GM12878 (cell line): ENCODE data around the gene PPFIBP1. TPM values are rescaled to one million over a fixed set of nuclear protein-coding genes. Genes with fewer than 3 reads are reported as not detected.
"Not testable (repeated sequence)": the region's sequence is repeated elsewhere in the genome, so short reads cannot be mapped to it uniquely, and the experiment has no call there.

Source experiments
- ATAC-seq: fragments of 200-7000 bp; cut with Tn5 transposase; 3 replicates; pipeline ENCODE4 v1.9.1; 2020; ENCODE audit warnings: mild to moderate bottlenecking, moderate library complexity
- BruUV-seq: library from RNA; stranded (reverse); fragments of 400-500 nt; replicated peaks from 2 replicates; lab custom pipeline; 2021; lab: Mats Ljungman, UMichigan
- CTCF ChIA-PET: fragments of 300-600 bp; sonication (Branson Sonifier 250); formaldehyde crosslinking; extraction: SDS; loops from one replicate; lab custom pipeline; 2021; ENCODE audit warnings: inconsistent platforms; lab: Yijun Ruan, JAX
- POLR2A ChIA-PET: fragments of 350-600 bp; formaldehyde crosslinking; extraction: SDS; loops from one replicate; lab custom pipeline; 2021; ENCODE audit warnings: inconsistent platforms; lab: Charles Lee
- RAD21 ChIA-PET: fragments of 300-600 bp; sonication (Branson Sonifier 250); formaldehyde crosslinking; loops from one replicate; lab custom pipeline; 2023; ENCODE audit warnings: antibody characterized with exemption; ENCODE audit not compliant: unreplicated experiment; lab: Charles Lee
- SMC1A ChIA-PET: fragments of 300-600 bp; sonication (Branson Sonifier 250); formaldehyde crosslinking; loops from one replicate; lab custom pipeline; 2023; ENCODE audit not compliant: unreplicated experiment, uncharacterized antibody; lab: Charles Lee
- DNase-seq: peaks from one replicate; pipeline ENCODE4 v3.0.0-alpha.2; 2011; ENCODE audit warnings: low read depth, low spot score
- FAIRE-seq: peaks from 3 replicates; lab custom pipeline; 2011; peaks lifted over from hg19 to GRCh38; lab: Jason Lieb, UNC
- H2AFZ ChIP-seq: 2 replicates; pipeline ENCODE4 v1.6.0; 2011; ENCODE audit warnings: low read depth, low read length, control low read depth; ENCODE audit not compliant: control insufficient read depth
- H3K27ac ChIP-seq: 2 replicates; pipeline ENCODE4 v1.5.1; 2011; ENCODE audit warnings: control low read depth; ENCODE audit not compliant: control insufficient read depth, insufficient read depth
- H3K27me3 ChIP-seq, 2 experiments: replicated peaks in 1 of 2; 2 replicates each; pipeline versions ENCODE4 v1.6.0 to v1.6.1; 2011; ENCODE audit warnings: low read length in 1 of 2; ENCODE audit not compliant: control insufficient read depth in 2 of 2, insufficient read depth in 2 of 2
- H3K36me3 ChIP-seq, 2 experiments: 2 replicates each; pipeline ENCODE4 v1.5.1; 2011; ENCODE audit warnings: low read length in 1 of 2; ENCODE audit not compliant: control insufficient read depth in 2 of 2, insufficient read depth in 2 of 2
- H3K4me1 ChIP-seq: 2 replicates; pipeline ENCODE4 v1.6.1; 2011; ENCODE audit warnings: mild to moderate bottlenecking, low read length, moderate library complexity, mixed read lengths; ENCODE audit not compliant: control insufficient read depth, insufficient read depth
- H3K4me2 ChIP-seq: 2 replicates; pipeline ENCODE4 v1.6.0; 2011; ENCODE audit warnings: control low read depth; ENCODE audit not compliant: control insufficient read depth, insufficient read depth
- H3K4me3 ChIP-seq: fragments of 200-600 bp; sonication (generic); 2 replicates; pipeline ENCODE4 v1.5.1; 2016
- H3K79me2 ChIP-seq: 2 replicates; pipeline ENCODE4 v1.6.0; 2011; ENCODE audit warnings: low read length; ENCODE audit not compliant: control insufficient read depth, insufficient read depth
- H3K9ac ChIP-seq: 2 replicates; pipeline ENCODE4 v1.8.0; 2011; ENCODE audit warnings: low read length, control low read depth, mixed read lengths; ENCODE audit not compliant: control insufficient read depth, insufficient read depth
- H3K9me3 ChIP-seq: replicated peaks from 3 replicates; pipeline ENCODE4 v1.5.1; 2011; ENCODE audit warnings: mild to moderate bottlenecking, low read length; ENCODE audit not compliant: control insufficient read depth, insufficient read depth
- H4K20me1 ChIP-seq: 2 replicates; pipeline ENCODE4 v1.6.0; 2011; ENCODE audit not compliant: control insufficient read depth, insufficient read depth
- FOS ChIP-seq: IDR thresholded peaks from 3 replicates; pipeline ENCODE4 v1.6.1; 2011; ENCODE audit warnings: borderline replicate concordance; ENCODE audit not compliant: insufficient read length; ENCODE audit errors: extremely low read depth
- PML ChIP-seq: IDR thresholded peaks from 2 replicates; pipeline ENCODE4 v1.6.1; 2012; ENCODE audit warnings: low read length, inconsistent platforms
- TCF3 ChIP-seq: IDR thresholded peaks from 2 replicates; pipeline ENCODE4 v1.6.1; 2012; ENCODE audit warnings: low read depth, mild to moderate bottlenecking, low read length, borderline replicate concordance; ENCODE audit not compliant: insufficient read depth
- WRNIP1 ChIP-seq: IDR thresholded peaks from 2 replicates; pipeline ENCODE4 v1.6.1; 2011; ENCODE audit warnings: low read depth, low read length, improper control_type of control experiment, borderline replicate concordance
- ZNF217 ChIP-seq: fragments of 450-650 bp; IDR thresholded peaks from 2 replicates; pipeline ENCODE4 v1.6.1; 2017; ENCODE audit warnings: antibody characterized with exemption, mild to moderate bottlenecking
- WGBS: methylation state at CpG from one replicate; pipeline ENCODE4 v1.1.6; 2016; ENCODE audit warnings: low lambda C conversion rate; ENCODE audit not compliant: insufficient replicate concordance, insufficient coverage; ENCODE audit errors: missing lambda C conversion rate; 5-methylcytosine and 5-hydroxymethylcytosine counted together
- in situ Hi-C: fragments of 300-500 bp; cut with MboI; formaldehyde crosslinking; loops from 9 replicates; pipeline ENCODE4 v1.14.3; 2018; ENCODE audit warnings: mixed read lengths
- intact Hi-C: fragments of 100-400 bp; cut with micrococcal nuclease; formaldehyde crosslinking; loops from one replicate; pipeline ENCODE4 v1.14.2; 2022; ENCODE audit not compliant: unreplicated experiment
- polyA plus RNA-seq, 11 experiments: library from polyadenylated mRNA; depleted of rRNA in 4 of 11; unstranded in 6 of 11; stranded (reverse) in 5 of 11; fragments of >200 nt; fragmentation: Nextera tagmentation in 4 of 11; fragmentation: Illumina TruSeq in 1 of 11; extraction: Ambion mirVana in 4 of 11; extraction: Trizol in 1 of 11; gene quantifications; 1 replicate in 1 of 11; 2 replicates in 10 of 11; pipeline versions ENCODE4 v1.2.1 to v1.2.3, GENCODE V29; 2011 to 2016; ENCODE audit warnings: inconsistent platforms in 2 of 11, missing spikeins in 2 of 11, low read depth in 1 of 11
- total RNA-seq, 4 experiments: library from RNA; depleted of rRNA in 3 of 4; stranded (reverse); fragments of >200 nt in 3 of 4; fragmentation: Illumina TruSeq in 1 of 4; extraction: Trizol in 1 of 4; gene quantifications; 2 replicates each; pipeline versions ENCODE4 v1.2.1 to v1.2.3, GENCODE V29; 2013 to 2021
- TF ChIP-seq, protein P1 (sequence below): fragments of 150-350 bp; IDR thresholded peaks from 2 replicates; pipeline ENCODE4 v1.6.1; 2014; ENCODE audit warnings: mild to moderate bottlenecking, low read depth, low read length
- TF ChIP-seq, protein P2 (sequence below): fragments of 450-650 bp; IDR thresholded peaks from 2 replicates; pipeline ENCODE4 v1.6.1; 2017; ENCODE audit warnings: mild to moderate bottlenecking, moderate library complexity

Gene PPFIBP1
- total and polyA plus RNA-seq, 10 of the 15 experiments (the other 5 are each of a cell fraction or from before 2014, with no cell fraction given), result 0.47 to 7.8 (median 3.6) TPM

DNA sequence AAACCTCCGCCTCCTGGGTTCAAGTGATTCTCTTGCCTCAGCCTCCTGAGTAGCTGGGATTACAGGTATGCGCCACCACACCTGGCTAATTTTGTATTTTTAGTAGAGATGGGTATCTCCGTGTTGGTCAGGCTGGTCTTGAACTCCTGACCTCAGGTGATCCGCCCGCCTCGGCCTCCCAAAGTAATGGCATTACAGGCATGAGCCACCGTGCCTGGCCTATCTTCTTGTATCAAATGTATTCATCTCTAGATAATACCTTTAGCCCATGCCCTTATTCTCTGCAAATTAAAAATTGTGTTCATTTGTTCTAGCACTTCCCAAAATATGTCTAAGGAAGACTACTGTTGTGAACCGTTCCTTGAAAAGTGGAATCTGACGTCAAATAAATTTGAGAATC lies 210.3 kb downstream of the PPFIBP1 start:
- peaks cover 5 to 13% of the 10 kb centered on the region in 2 experiments; a peak in 3 of 4 replicates for H3K36me3 ChIP-seq
- SMC1A ChIA-PET, result interaction anchor here (0.6 to 6.6 kb wide), 7 partner anchors 9 to 859 kb away, joined by 3 to 70 read pairs (median 4); no protein-coding TSS in a partner anchor
- ATAC-seq, BruUV-seq, DNase-seq, H4K20me1 ChIP-seq, H3K9me3 ChIP-seq, H3K4me1 ChIP-seq, H3K9ac ChIP-seq, H3K4me2 ChIP-seq, intact Hi-C loops, H3K27ac ChIP-seq, FAIRE-seq, H2AFZ ChIP-seq, H3K4me3 ChIP-seq, H3K27me3 ChIP-seq, H3K79me2 ChIP-seq: not testable (repeated sequence)
- POLR2A ChIA-PET, result interaction anchor here (0.7 kb wide), 1 partner anchor 23 kb away, joined by 4 read pairs; no protein-coding TSS in a partner anchor
- RAD21 ChIA-PET, result interaction anchor here (1.1 to 3.4 kb wide), 5 partner anchors 87 to 1265 kb away, joined by 3 to 43 read pairs (median 7); no protein-coding TSS in a partner anchor
- in situ Hi-C loops, result loop anchor here (5.0 kb wide), 2 partner anchors 208 to 1143 kb away; no protein-coding TSS in a partner anchor
- WGBS, result 100% methylated on average over 9 of the region's 9 CpGs
- CTCF ChIA-PET, result interaction anchor here (0.8 to 7.4 kb wide), 14 partner anchors 8 to 1584 kb away, joined by 3 to 122 read pairs (median 4); no protein-coding TSS in a partner anchor

DNA sequence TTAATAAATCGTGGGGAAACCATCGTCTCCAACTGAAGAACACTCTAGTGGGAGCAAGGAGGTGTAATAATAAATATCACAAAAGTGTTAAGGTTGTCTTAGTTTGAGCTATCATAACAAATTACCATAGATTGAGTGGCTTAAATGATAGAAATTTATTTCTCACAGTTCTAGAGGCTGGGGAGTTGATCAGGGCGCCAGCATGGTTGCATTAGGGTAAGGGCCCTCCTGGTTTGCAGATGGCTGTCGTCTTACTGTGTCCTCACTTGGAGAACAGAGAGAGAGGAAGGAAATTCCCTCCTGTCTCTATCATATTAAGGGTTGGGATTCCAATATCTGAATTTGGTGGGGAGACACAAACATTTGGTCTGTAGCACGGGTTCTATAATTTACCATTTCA lies 219.6 kb downstream of the PPFIBP1 start:
- CTCF ChIA-PET, result no interaction called here
- Histone ChIP-seq H3K4me3 (no peak overlapping the region), H3K79me2 (no peaks in the 10 kb centered on the region), H3K9ac (no peak overlapping the region), H2AFZ (no peak overlapping the region), H3K9me3 (no peaks in the 10 kb centered on the region), H3K36me3 (peaks cover 0 to 12% of the 10 kb centered on the region in 2 experiments; a peak in 2 of 4 replicates), H3K27ac (no peak overlapping the region), H3K4me2 (no peak overlapping the region), H3K27me3 (no peaks in the 10 kb centered on the region), H4K20me1 (no peaks in the 10 kb centered on the region), H3K4me1 (no peaks in the 10 kb centered on the region)
- ATAC-seq (no peak), FAIRE-seq (no peak), DNase-seq (no peak)
- 100% methylated on average over 5 of the region's 5 CpGs for WGBS
- POLR2A ChIA-PET, result no interaction called here
- no TSS peak for BruUV-seq
- RAD21 ChIA-PET, result interaction anchor here (0.5 kb wide), 1 partner anchor 30 kb away, joined by 3 read pairs; no protein-coding TSS in a partner anchor
- intact Hi-C loops (no loop called here), in situ Hi-C loops (no loop called here)
- SMC1A ChIA-PET, result interaction anchor here (1.8 kb wide), 1 partner anchor 11 kb away, joined by 7 read pairs; no protein-coding TSS in a partner anchor
- TF ChIP-seq ZNF217, result no peak
- no peak for TF ChIP-seq PML
- TF ChIP-seq TCF3, result no peak
- TF ChIP-seq, protein P1, sequence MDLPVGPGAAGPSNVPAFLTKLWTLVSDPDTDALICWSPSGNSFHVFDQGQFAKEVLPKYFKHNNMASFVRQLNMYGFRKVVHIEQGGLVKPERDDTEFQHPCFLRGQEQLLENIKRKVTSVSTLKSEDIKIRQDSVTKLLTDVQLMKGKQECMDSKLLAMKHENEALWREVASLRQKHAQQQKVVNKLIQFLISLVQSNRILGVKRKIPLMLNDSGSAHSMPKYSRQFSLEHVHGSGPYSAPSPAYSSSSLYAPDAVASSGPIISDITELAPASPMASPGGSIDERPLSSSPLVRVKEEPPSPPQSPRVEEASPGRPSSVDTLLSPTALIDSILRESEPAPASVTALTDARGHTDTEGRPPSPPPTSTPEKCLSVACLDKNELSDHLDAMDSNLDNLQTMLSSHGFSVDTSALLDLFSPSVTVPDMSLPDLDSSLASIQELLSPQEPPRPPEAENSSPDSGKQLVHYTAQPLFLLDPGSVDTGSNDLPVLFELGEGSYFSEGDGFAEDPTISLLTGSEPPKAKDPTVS, result no peak
- no peak for TF ChIP-seq FOS
- TF ChIP-seq, protein P2, sequence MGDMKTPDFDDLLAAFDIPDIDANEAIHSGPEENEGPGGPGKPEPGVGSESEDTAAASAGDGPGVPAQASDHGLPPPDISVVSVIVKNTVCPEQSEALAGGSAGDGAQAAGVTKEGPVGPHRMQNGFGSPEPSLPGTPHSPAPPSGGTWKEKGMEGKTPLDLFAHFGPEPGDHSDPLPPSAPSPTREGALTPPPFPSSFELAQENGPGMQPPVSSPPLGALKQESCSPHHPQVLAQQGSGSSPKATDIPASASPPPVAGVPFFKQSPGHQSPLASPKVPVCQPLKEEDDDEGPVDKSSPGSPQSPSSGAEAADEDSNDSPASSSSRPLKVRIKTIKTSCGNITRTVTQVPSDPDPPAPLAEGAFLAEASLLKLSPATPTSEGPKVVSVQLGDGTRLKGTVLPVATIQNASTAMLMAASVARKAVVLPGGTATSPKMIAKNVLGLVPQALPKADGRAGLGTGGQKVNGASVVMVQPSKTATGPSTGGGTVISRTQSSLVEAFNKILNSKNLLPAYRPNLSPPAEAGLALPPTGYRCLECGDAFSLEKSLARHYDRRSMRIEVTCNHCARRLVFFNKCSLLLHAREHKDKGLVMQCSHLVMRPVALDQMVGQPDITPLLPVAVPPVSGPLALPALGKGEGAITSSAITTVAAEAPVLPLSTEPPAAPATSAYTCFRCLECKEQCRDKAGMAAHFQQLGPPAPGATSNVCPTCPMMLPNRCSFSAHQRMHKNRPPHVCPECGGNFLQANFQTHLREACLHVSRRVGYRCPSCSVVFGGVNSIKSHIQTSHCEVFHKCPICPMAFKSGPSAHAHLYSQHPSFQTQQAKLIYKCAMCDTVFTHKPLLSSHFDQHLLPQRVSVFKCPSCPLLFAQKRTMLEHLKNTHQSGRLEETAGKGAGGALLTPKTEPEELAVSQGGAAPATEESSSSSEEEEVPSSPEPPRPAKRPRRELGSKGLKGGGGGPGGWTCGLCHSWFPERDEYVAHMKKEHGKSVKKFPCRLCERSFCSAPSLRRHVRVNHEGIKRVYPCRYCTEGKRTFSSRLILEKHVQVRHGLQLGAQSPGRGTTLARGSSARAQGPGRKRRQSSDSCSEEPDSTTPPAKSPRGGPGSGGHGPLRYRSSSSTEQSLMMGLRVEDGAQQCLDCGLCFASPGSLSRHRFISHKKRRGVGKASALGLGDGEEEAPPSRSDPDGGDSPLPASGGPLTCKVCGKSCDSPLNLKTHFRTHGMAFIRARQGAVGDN, result no peak
- TF ChIP-seq WRNIP1, result no peak
